Activated CD4-positive, CD25-positive, alpha-beta regulatory T cell (primary cell): ENCODE measurements around the gene BRCA2.
A peak's percentile ranks its signal among the peaks of the same experiment; 100 is the strongest.

Source experiments
- DNase-seq, 4 experiments: peaks; one replicate each; lab custom pipeline; 2025; lab: John Stamatoyannopoulos, UW

Gene BRCA2

GRCh38 chr13:32315238-32316027 lies at the start of gene BRCA2, which contains the start of gene ZAR1L:
TSS of gene BRCA2 (plus strand) at chr13:32315508. CDS start at chr13:32316461, 953 bp downstream.
TSS of gene ZAR1L (minus strand) at chr13:32315363. CDS start at chr13:32311925, 3,438 bp downstream.
- peak; percentile 71 to 82 (median 76) for DNase-seq

- no peak for DNase-seq
Observed at GRCh38 chr13:32265726-32266125, 49.6 kb upstream of the BRCA2 start.

GRCh38 chr13:32266130-32266529 lies 49.2 kb upstream of the BRCA2 start:
- no peak for DNase-seq

- DNase-seq: peak in 3 of 4 experiments; percentile 2 to 34 (median 7)
Observed at GRCh38 chr13:32267836-32268439, 47.4 kb upstream of the BRCA2 start.

- DNase-seq: no peak
Observed at GRCh38 chr13:32272021-32272683, 43.2 kb upstream of the BRCA2 start.

GRCh38 chr13:32277839-32278238 lies 37.5 kb upstream of the BRCA2 start:
- DNase-seq: no peak

- no peak for DNase-seq
Observed at GRCh38 chr13:32278426-32278825, 36.9 kb upstream of the BRCA2 start.

- DNase-seq: no peak
Observed at GRCh38 chr13:32281096-32281495, 34.2 kb upstream of the BRCA2 start.

- no peak for DNase-seq
Observed at GRCh38 chr13:32282096-32282711, 33.1 kb upstream of the BRCA2 start.

- DNase-seq: no peak
Observed at GRCh38 chr13:32284927-32285632, 30.2 kb upstream of the BRCA2 start.

GRCh38 chr13:32285633-32285965 lies 29.7 kb upstream of the BRCA2 start:
- no peak for DNase-seq

GRCh38 chr13:32297206-32297605 lies 18.1 kb upstream of the BRCA2 start:
- no peak for DNase-seq

GRCh38 chr13:32298695-32299094 lies 16.6 kb upstream of the BRCA2 start:
- no peak for DNase-seq

- DNase-seq: no peak
Observed at GRCh38 chr13:32299893-32300292, 15.4 kb upstream of the BRCA2 start.

- no peak for DNase-seq
Observed at GRCh38 chr13:32300406-32300805, 14.9 kb upstream of the BRCA2 start.

- DNase-seq: no peak
Observed at GRCh38 chr13:32300920-32301319, 14.4 kb upstream of the BRCA2 start.

- DNase-seq: no peak
Observed at GRCh38 chr13:32302461-32302860, 12.8 kb upstream of the BRCA2 start.

- no peak for DNase-seq
Observed at GRCh38 chr13:32305646-32306045, 9.7 kb upstream of the BRCA2 start.

GRCh38 chr13:32309312-32310133 lies 5.8 kb upstream of the BRCA2 start:
- no peak for DNase-seq

GRCh38 chr13:32310134-32310706 lies 5.1 kb upstream of the BRCA2 start:
- no peak for DNase-seq
